LoVo (cell line): Measurements from ENCODE around the gene MAP2K7.
A peak's percentile ranks its signal among the peaks of the same experiment; 100 is the strongest.
"Not testable (repeated sequence)": the region's sequence is repeated elsewhere in the genome, so short reads cannot be mapped to it uniquely, and the experiment has no call there.

Experiments used
- DNase-seq: peaks from one replicate; pipeline ENCODE4 v3.0.0-alpha.2; 2016; ENCODE audit warnings: low spot score

Gene MAP2K7

DNA sequence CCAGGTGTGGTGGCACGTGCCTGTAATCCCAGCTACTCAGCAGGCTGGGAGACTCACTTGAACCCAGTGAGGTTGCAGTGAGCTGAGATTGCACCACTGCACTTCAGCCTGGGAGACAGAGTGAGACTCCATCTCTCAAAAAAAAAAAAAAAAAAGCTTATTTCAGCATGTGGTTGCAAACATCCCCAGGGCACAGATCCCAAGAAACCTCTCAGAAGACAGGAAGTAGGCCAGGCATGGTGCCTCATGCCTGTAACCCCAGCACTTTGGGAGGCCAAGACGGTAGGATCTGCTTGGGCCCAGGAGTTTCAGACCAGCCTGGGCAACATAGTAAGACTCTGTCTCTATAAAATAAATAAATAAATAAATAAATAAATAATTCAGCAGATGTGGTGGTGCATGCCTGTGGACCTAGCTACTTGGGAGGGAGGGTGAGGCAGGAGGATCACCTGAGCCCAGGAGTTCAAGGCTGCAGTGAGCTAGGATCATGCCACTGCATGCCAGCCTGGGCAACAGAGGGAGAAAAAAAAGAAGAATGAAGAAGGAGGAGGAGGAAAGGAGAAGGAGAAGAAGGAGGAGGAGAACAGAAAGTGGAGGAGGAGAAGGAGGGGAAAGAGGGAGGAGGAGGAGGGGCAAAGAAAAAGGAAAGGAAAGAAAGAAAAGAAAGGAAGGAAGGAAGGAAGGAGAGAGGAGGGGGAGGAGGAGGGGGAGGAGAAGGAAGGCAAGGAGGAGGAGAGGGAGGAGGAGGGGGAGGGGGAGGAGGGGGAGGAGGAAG is 19.7 kb upstream of the MAP2K7 start:
- DNase-seq = no peak

DNA sequence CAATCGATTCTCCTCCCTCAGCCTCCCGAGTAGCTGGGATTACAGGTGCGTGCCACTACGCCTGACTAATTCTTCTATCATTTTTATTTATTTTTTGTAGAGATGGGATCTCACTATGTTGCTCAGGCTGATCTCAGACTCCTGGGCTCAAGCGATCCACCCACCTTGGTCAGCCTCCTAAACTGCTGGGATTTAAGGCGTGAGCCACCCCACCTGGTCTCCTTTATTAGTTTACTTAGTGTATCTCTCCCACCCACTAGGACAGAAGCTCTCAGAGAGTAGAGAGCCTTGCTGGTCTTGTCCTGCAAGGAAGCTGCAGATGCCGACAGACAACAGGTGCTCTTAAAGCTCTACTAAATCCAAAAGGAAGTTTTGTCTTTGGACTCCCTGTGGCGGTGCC is 17.9 kb upstream of the MAP2K7 start:
- DNase-seq = no peak

DNA sequence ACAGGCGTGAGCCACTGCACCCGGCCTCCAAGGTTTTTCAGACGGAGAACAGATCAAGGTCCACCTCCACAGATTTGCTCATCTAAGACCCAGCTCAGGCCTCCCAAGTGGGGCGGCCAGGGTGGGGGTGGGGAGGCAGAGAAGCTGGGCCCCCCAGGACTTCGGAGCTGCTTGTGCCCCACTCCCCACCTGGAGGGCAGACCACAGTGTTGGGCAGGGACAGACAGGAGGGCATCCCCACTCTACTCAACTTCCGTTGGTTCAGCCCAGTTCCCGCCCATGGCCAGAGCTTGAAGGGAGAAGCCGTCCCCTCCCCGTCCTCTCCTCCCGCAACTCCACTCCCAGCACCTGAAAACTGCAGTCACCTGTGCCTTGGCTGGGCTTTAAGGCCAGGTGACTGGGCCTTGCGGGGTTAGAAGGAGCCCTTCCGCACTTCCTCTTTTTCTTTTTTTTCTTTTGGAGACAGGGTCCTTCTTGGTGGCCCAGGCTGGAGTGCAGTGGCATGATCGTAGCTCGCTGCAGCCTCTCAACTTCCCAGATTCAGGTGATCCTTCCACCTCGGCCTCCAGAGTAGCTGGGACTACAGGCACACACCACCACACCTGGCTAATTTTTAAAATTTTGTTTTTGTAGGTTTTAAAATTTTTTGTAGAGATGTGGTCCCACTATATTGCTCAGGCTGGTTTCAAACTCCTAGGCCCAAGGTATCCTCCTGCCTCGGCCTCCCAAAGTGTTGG is 16.1 kb upstream of the MAP2K7 start:
- no peak for DNase-seq

DNA sequence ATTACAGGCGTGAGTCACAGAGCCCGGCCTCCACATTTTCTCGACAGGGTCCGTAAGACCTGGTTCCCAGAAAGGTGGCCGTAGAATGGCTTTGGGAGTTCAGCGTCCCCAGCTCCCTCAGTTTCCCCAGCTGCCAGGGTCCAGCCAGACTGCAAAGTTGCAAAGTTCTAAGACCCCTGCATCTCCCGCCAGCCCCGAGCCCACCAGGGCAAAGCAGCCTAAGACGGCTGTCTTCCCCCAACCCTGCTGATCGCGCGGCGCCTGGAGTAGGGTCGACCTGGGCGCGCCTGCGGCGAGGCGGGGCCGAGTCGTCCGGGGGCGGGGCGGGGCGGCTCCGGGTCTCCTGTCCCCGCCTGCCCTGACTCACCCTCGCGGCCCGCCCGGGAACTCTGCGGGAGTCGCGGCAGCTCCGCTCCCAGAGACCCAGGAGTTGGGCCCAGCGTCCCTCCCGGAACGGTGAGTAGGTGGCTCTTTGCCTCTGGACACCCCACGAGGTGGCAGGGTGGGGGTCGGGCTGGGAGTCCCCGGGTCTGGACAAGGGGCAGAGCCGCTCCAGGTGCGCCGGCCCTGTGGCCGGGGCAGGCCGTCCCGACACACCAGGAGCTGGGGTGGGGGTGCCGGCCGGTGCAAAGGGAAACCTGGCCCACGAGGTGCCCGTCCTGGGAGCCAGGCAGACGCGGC is 15.4 kb upstream of the MAP2K7 start, which contains the start of gene LRRC8E:
TSS of gene LRRC8E (plus strand) at position 366 of the 681 bp plus-strand sequence. CDS start 7,094 bp downstream, outside the sequence.
- peak; percentile 80 for DNase-seq

DNA sequence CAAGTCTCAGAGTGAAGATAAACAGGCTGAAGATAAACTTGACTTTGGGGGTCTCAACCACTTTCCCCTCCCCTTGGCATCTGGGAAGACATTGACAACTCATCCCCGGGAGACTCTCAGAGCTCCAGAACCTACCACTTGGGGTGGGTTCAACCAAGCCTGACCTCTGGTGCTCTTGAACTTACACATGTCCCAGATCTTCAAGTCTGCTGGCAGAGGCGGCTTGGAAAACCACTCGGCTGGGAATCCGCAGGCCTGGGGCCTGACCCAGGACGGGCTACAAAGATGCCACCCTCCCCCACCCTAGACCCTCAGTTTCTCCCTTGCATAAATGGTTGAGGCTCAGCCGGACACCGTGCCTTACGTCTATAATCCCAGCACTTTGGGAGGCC is 14.9 kb upstream of the MAP2K7 start:
- no peak for DNase-seq

DNA sequence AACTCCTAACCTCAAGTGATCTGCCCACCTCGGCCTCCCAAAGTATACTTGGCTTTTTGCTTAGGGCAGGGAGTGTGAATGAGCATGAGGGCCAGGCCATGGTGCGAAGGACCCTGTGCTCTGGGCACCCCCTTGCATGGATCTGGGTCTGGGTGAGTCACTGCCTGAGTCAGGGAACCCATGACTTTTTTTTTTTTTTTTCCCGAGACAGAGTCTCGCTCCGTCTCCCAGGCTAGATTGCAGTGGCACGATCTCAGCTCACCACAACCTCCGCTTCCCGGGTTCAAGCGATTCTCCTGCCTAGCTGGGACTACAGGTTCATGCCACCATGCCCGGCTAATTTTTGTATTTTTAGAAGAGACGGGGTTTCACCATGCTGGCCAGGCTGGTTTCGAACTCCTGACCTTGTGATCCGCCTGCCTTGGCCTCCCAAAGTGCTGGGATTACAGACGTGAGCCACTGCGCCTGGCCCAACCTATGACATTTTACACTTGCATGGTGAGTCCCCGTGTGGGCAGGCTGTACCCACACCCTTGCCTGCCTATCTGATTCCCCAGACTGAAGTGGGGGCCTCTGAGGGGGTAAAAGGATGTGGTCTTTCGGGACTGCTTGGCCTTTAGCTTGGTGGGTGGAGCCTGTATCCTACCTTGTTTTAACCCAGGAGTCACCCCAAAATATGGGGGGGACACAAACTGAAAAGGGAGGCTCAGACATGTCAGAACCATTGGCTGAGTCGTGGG is 10.1 kb upstream of the MAP2K7 start:
- DNase-seq = not testable (repeated sequence)

DNA sequence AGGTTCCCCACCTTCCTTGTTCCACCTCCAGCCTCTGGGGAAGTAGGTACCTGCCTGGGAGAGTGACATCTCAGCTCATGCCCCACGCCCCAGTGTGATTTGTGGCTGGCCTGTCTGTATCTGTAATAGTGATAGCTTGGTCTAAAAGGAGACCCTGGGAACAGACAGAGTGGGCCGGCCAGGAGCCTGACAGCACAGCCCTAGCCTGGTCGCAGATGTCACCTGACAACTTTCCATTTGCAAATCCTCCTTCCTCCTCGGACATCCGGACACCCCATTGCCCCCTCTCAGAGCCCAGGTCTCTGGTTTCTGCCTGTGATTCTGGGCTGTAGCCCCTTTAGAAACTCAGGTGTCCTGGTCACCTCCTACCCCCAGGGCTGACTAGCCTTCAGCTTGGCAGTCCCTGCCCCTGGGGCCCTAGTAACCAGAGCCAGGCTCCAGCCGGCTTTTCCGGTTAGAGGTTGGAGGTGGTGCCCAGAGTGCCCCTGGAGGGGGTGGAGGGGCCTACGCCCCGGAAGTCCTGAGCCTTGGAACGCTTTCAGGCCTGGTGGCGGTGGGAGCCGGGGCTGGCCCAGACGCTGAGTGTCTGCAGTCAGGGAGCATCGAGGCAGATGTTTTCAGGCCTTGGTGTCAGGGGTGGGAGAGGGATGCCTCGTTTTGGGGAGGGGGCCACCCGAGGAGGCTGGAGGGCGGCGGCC is 8.9 kb upstream of the MAP2K7 start:
- no peak for DNase-seq

DNA sequence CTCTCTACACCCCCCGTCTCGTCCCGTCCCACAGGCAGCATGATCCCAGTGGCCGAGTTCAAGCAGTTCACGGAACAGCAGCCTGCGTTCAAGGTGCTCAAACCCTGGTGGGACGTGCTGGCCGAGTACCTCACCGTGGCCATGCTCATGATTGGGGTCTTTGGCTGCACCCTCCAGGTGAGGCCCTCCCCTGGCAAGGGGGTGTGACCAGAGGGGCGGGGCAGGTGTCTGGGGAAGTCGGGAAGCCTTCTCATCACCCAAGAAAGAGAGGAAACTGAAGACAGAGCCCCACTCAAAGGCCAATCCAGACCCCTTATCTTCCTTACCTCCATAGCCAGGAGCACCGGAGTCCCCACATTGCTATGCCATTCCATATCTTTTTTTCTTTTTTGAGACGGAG is 8.1 kb upstream of the MAP2K7 start:
- DNase-seq = no peak

DNA sequence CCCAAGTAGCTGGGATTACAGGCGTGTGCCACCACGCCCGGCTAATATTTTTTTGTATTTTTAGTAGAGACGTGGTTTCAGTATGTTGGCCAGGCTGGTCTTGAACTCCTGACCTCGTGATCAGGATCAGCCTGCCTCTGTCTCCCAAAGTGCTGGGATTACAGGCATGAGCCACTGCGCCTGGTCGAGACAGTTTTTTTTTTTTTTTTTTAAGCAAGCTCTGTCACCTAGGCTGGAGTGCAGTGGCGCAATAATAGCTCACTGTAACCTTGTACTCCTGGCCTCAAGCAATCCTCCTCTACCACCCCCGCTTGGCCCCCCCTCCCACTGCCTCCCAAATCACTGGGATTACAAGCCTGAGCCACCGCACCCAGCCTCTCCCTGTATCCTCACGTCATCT is 6.4 kb upstream of the MAP2K7 start:
- DNase-seq = no peak

DNA sequence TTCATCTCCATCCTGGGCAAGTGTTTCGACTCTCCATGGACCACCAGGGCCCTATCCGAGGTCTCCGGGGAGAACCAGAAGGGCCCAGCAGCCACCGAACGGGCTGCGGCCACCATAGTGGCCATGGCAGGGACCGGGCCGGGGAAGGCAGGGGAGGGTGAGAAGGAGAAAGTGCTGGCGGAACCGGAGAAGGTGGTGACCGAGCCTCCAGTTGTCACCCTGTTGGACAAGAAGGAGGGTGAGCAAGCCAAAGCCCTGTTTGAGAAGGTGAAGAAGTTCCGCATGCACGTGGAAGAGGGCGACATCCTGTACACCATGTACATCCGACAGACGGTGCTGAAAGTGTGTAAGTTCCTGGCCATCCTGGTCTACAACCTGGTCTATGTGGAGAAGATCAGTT is 4.7 kb upstream of the MAP2K7 start:
- no peak for DNase-seq

DNA sequence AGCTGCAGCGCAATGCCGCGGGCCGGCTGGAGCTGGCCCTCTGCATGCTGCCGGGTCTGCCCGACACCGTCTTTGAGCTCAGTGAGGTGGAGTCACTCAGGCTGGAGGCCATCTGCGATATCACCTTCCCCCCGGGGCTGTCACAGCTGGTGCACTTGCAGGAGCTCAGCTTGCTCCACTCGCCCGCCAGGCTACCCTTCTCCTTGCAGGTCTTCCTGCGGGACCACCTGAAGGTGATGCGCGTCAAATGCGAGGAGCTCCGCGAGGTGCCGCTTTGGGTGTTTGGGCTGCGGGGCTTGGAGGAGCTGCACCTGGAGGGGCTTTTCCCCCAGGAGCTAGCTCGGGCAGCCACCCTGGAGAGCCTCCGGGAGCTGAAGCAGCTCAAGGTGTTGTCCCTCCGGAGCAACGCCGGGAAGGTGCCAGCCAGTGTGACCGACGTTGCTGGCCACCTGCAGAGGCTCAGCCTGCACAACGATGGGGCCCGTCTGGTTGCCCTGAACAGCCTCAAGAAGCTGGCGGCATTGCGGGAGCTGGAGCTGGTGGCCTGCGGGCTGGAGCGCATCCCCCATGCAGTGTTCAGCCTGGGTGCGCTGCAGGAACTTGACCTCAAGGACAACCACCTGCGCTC is 3.8 kb upstream of the MAP2K7 start:
- no peak for DNase-seq

DNA sequence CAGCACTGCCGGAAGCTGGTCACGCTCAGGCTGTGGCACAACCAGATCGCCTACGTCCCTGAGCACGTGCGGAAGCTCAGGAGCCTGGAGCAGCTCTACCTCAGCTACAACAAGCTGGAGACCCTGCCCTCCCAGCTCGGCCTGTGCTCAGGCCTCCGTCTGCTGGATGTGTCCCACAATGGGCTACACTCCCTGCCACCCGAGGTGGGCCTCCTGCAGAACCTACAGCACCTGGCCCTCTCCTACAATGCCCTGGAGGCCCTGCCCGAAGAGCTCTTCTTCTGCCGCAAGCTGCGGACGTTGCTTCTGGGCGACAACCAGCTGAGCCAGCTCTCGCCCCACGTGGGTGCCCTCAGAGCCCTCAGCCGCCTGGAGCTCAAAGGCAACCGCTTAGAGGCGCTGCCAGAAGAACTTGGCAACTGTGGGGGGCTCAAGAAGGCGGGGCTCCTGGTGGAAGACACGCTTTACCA is 3.2 kb upstream of the MAP2K7 start:
- DNase-seq = no peak

DNA sequence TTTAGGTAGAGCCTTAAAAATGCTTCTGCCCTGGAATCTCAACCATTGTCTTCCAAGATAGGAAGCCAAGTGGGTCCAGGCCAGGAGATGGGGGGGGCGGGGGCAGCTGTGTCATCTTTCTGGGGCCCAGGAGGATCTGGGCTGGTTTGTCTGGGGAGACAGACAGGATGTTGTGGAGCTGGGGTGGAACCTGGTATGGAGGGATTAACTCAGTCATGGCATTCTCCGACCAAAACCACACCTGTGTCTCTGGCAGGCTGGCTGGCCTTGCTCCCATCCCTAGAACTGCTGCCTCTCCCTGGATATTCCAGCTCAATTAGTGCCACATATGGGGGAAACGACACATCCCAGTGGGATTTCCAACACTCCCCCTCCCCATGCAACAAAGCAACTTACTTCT is 2.7 kb upstream of the MAP2K7 start:
- peak; percentile 9 for DNase-seq

DNA sequence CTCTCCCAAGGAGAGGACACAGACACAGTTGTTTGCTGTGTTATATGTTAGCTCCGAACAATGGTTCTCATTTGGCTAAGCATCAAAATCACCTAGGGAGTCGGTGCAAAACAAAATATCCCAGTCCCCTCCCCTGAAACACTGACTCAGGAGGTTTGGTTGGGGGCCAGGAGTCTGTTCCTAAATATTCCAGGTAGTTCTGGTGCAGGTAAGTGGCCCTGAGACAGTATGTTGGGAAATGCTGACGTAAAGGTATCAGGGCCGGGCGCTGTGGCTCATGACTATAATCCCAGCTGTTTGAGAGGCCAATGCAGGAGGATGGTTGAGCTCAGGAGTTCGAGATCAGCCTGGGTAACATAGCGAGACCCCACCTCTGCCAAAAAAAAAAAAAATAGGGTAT is 2.3 kb upstream of the MAP2K7 start:
- DNase-seq = no peak

DNA sequence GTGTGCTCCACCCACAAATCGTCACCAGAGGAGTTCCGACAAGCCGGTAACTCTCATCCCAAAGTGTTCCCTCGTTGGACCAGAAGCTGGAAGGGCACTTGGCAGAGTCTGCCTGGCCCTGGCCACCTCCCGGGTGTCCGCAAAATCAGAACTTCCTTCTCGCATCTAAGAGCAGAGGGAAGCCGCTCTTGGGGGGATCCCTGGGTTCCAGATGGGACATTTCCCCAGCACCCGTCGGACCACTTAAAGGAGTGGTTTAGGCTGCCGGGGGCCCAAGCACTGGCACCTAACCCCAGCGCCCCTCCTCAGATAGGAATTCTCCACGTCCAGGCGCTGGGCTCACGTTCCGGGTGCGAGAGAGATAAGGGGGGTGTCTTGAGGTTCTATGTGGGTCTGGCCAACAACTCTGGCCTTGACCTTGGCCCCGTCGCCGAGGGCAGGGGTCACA is 857 bp upstream of the MAP2K7 start:
- DNase-seq = peak; percentile 41

DNA sequence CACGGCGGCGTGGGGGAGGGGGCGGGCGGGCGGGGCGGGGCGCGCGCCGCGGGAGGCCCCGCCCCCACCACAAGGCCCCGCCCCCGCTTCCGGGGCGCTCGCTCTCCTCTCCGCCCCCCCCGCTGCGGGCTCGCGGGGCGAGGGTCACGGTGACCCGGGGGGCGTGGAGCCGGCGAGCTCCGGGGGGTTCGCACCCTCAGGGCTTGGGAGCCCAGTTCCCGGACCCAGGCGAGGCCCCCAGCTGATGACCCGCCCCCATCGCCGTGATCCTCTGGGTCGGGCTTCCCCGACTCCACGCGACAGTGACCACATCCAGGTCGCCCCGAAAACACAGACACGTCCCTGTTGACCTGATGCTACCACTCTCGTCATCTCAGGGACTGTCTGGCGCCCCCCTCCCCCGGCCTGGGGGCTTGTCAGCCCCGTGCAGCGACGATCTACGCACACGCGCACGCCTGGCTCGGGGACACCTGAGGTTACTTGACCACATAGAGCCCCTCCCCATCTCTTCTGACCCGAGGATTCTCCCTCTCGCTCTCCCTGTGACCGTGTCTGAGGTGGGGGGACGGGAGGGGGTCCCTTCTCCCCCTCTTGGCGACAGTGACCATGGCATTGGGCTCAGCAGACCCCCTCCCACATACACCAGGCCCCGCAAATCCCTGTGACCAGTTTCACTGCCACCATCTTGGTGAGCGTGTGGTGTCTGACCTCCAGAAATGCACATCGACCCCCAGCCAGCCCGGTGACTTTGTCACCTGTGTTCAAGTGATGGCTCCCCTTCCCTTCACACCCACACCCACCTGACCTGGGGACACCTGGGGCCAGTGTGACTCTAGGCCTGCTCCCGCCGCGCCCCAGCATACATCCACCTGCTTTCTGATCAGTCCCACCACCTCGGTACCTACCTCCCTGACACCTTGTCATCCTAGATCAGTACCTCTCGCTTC is 670 bp downstream of the MAP2K7 start:
- peak; percentile 55 for DNase-seq

DNA sequence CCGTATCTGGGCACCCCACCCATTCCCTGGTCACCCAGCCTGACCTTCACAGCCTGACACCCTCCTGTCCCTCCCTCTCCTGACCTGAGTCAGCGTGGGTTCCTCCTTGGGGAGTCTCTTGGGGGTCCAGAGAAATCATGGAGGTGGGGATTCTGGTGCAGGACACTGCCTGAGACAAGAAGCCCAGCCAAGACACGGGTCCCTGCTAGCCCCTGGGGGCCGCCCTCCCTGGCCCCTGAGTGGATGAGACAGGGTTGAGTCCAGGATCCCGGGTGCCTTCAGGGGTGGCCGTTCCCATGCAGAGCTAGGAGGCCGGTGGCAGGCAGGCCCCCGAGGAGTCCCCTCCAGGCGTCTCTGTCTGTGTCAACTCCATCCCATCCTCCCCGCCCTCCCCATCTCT is 1.6 kb downstream of the MAP2K7 start:
- no peak for DNase-seq

DNA sequence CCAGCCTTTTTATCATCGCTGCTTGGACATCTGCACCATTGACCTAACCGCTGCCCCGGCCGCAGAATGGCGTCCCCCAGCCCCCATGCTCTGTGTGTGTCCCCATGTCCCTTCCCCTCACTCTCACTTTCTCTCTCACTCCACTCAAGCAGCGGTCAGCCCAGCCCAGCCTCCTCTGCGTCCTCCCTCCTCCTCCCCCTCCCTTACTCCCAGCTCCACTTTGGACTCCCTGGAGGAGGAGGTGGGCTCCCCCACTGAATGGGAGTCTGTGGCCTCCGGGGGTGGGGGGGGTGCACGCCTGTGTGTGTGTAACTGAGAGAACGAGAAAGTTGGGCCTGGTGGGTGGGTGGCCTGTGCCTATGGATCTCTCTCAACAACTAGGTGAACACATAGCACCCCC is 2.2 kb downstream of the MAP2K7 start:
- DNase-seq = no peak

DNA sequence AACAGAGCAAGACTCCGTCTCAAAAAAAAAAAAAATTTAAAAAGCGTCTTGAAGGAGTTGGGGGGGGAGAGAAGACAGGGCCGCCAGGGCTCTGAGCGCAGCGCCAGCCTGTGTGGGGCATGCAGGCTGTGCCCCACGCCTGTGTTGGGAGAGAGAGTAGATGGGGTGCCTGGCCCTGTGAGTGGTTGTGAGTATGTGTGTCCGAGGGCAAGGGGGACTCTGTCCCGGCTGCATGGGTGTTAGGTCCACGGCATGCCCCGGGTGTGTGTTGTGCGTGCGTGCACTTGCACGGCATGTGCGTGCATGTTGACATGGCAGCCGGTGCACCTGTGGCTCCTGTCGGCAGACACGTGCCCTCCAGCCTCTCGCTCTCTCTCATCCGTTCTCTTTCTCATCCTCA is 3.4 kb downstream of the MAP2K7 start:
- DNase-seq = no peak

DNA sequence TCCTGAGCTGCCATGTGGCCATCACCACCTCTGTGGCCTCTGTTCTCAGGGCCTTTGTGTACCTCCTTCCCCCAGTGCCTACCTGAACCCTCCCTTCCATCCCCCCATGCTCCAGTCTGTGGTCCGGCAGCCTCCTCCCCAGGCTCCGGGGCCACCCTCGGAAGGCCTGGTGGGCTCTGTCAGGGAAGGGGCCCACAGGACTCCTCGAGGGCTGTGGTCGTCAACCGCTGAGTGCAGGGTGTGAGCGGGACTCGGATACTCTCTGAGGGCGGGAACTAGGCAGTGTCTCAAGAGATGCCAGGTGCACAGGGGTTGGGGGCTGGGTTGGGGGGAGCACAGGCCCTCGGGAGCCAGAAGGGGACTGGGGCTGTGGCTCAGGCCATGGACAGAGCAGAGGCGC is 3.9 kb downstream of the MAP2K7 start:
- DNase-seq = no peak
